ENCODE measurements around the gene RGMA. TPM values are rescaled to one million over a fixed set of nuclear protein-coding genes. Genes with fewer than 3 reads are reported as not detected.
"Not testable (repeated sequence)": the region's sequence is repeated elsewhere in the genome, so short reads cannot be mapped to it uniquely, and the experiment has no call there.

RGMA gene
- total RNA-seq, 1 donor from 2014 or later: 6.1 TPM

- no peak for DNase-seq (ENCODE audit: low spot score in 2 of 2)
- FAIRE-seq: no peak
Observed at GRCh38 chr15:93050648-93051047, 38.4 kb downstream of the RGMA start.

GRCh38 chr15:93049914-93050578 lies 39.0 kb downstream of the RGMA start:
- no peak for FAIRE-seq

GRCh38 chr15:93049233-93049632 lies 39.8 kb downstream of the RGMA start:
- FAIRE-seq: no peak
- no peak for DNase-seq (ENCODE audit: low spot score in 2 of 2)

More at GRCh38 chr15:93049914-93050578, 39.0 kb downstream of the RGMA start:
- DNase-seq (ENCODE audit: low spot score in 2 of 2): no peak

- DNase-seq (ENCODE audit: low spot score in 2 of 2) (peak in 1 of 2 donors; percentile 60), FAIRE-seq (no peak)
Observed at GRCh38 chr15:93048759-93049161, 40.3 kb downstream of the RGMA start.

- no peak for FAIRE-seq
- DNase-seq (ENCODE audit: low spot score in 2 of 2): no peak
Observed at GRCh38 chr15:93048426-93048721, 40.6 kb downstream of the RGMA start.

- DNase-seq (ENCODE audit: low spot score in 2 of 2): no peak
- FAIRE-seq: no peak
Observed at GRCh38 chr15:93047621-93048425, 41.2 kb downstream of the RGMA start.

- DNase-seq (ENCODE audit: low spot score in 2 of 2): no peak
- no peak for FAIRE-seq
Observed at GRCh38 chr15:93046721-93047120, 42.3 kb downstream of the RGMA start.

GRCh38 chr15:93046120-93046519 lies 42.9 kb downstream of the RGMA start:
- DNase-seq (ENCODE audit: low spot score in 2 of 2): no peak

GRCh38 chr15:93045191-93045785 lies 43.7 kb downstream of the RGMA start:
- no peak for FAIRE-seq
- no peak for DNase-seq (ENCODE audit: low spot score in 2 of 2)

More at GRCh38 chr15:93046120-93046519, 42.9 kb downstream of the RGMA start:
- no peak for FAIRE-seq

GRCh38 chr15:93044301-93045190 lies 44.5 kb downstream of the RGMA start:
- no peak for DNase-seq (ENCODE audit: low spot score in 2 of 2)
- no peak for FAIRE-seq

- DNase-seq (ENCODE audit: low spot score in 2 of 2) (no peak), FAIRE-seq (no peak)
Observed at GRCh38 chr15:93043621-93044300, 45.2 kb downstream of the RGMA start.

GRCh38 chr15:93042691-93043378 lies 46.2 kb downstream of the RGMA start:
- DNase-seq (ENCODE audit: low spot score in 2 of 2) (no peak), FAIRE-seq (no peak)

GRCh38 chr15:93042211-93042610 lies 46.8 kb downstream of the RGMA start:
- no peak for DNase-seq (ENCODE audit: low spot score in 2 of 2)
- no peak for FAIRE-seq

- FAIRE-seq (no peak), DNase-seq (ENCODE audit: low spot score in 2 of 2) (no peak)
Observed at GRCh38 chr15:93041159-93041547, 47.9 kb downstream of the RGMA start.

- FAIRE-seq (no peak), DNase-seq (ENCODE audit: low spot score in 2 of 2) (peak in 1 of 2 donors; percentile 8)
Observed at GRCh38 chr15:93040288-93041158, 48.5 kb downstream of the RGMA start.

- not testable (repeated sequence) for DNase-seq (ENCODE audit: low spot score in 2 of 2); FAIRE-seq
Observed at GRCh38 chr15:93039562-93040287, 49.3 kb downstream of the RGMA start.

- FAIRE-seq: no peak
- DNase-seq (ENCODE audit: low spot score in 2 of 2): no peak
Observed at GRCh38 chr15:93037820-93038705, 50.9 kb downstream of the RGMA start.
